Measurements from ENCODE around the gene ACP2.

Gene ACP2

GRCh38 chr11:47213950-47214565, 34.6 kb downstream of the ACP2 start (continued):
- TF ChIP-seq ZBTB11 (tag by site-specific recombination; conservative IDR thresholded peaks at IDR 0.05; ENCODE audit: low read depth) (no peak), ZNF362 (tag by site-specific recombination; IDR thresholded peaks at IDR 0.05) (peak; percentile 24; the same call in 1 of the 2 replicates), HOXC10 (CRISPR knock-in tag; IDR thresholded peaks at IDR 0.05) (no peak), ZNF391 (tag by site-specific recombination; IDR thresholded peaks at IDR 0.05; ENCODE audit: borderline replicate concordance, low read depth) (no peak), ZNF501 (tag by site-specific recombination; IDR thresholded peaks at IDR 0.05) (no peak), SCRT1 (tag by site-specific recombination; IDR thresholded peaks at IDR 0.05; ENCODE audit: borderline replicate concordance) (no peak), PRDM10 (tag by site-specific recombination; IDR thresholded peaks at IDR 0.05) (peak; percentile 28; the same call in 1 of the 2 replicates), PBX3 (CRISPR knock-in tag; IDR thresholded peaks at IDR 0.05) (no peak), ZBTB7A (tag by site-specific recombination; IDR thresholded peaks at IDR 0.05; ENCODE audit: low read depth) (no peak), MEIS1 (CRISPR knock-in tag; IDR thresholded peaks at IDR 0.05; ENCODE audit: borderline replicate concordance) (no peak), ZNF654 (tag by site-specific recombination; IDR thresholded peaks at IDR 0.05; ENCODE audit: low read depth) (no peak), ZNF837 (tag by site-specific recombination; IDR thresholded peaks at IDR 0.05) (no peak), ZNF645 (tag by site-specific recombination; IDR thresholded peaks at IDR 0.05) (no peak), YY1 (tag by site-specific recombination; IDR thresholded peaks at IDR 0.05) (no peak), ZNF449 (tag by site-specific recombination; IDR thresholded peaks at IDR 0.05) (no peak; the same call in 1 of the 2 replicates), SCRT2 (tag by site-specific recombination; IDR thresholded peaks at IDR 0.05) (no peak), ZNF830 (tag by site-specific recombination; IDR thresholded peaks at IDR 0.05; ENCODE audit: low read depth) (no peak), ZNF623 (tag by site-specific recombination; IDR thresholded peaks at IDR 0.05) (no peak), IKZF3 (tag by site-specific recombination; IDR thresholded peaks at IDR 0.05) (no peak), ZNF16 (tag by site-specific recombination; IDR thresholded peaks at IDR 0.05; ENCODE audit: low read depth) (no peak), ZNF510 (tag by site-specific recombination; IDR thresholded peaks at IDR 0.05; ENCODE audit: insufficient replicate concordance) (no peak), ZBTB8A (tag by site-specific recombination; IDR thresholded peaks at IDR 0.05) (peak; percentile 47; the same call in 1 of the 2 replicates), ZNF529 (tag by site-specific recombination; IDR thresholded peaks at IDR 0.05; ENCODE audit: insufficient replicate concordance) (no peak), ZNF777 (tag by site-specific recombination; IDR thresholded peaks at IDR 0.05; ENCODE audit: borderline replicate concordance) (no peak), ZBTB26 (tag by site-specific recombination; optimal IDR thresholded peaks at IDR 0.05) (no peak), ZBTB48 (tag by site-specific recombination; IDR thresholded peaks at IDR 0.05) (no peak)
